HG02678 (cell line): ENCODE data around the gene FURIN.
"Not testable (repeated sequence)": the region's sequence is repeated elsewhere in the genome, so short reads cannot be mapped to it uniquely, and the experiment has no call there.

ENCODE experiments used
- ATAC-seq: cut with Tn5 transposase; IDR thresholded peaks from one replicate; pipeline ENCODE4 v1.9.1; 2021; ENCODE audit warnings: mild to moderate bottlenecking, moderate library complexity; ENCODE audit not compliant: unreplicated experiment

FURIN gene

GRCh38 chr15:90869601-90870353, 1.4 kb downstream of the FURIN start:
- no peak for ATAC-seq

GRCh38 chr15:90870354-90871138, 2.2 kb downstream of the FURIN start:
- no peak for ATAC-seq

DNA sequence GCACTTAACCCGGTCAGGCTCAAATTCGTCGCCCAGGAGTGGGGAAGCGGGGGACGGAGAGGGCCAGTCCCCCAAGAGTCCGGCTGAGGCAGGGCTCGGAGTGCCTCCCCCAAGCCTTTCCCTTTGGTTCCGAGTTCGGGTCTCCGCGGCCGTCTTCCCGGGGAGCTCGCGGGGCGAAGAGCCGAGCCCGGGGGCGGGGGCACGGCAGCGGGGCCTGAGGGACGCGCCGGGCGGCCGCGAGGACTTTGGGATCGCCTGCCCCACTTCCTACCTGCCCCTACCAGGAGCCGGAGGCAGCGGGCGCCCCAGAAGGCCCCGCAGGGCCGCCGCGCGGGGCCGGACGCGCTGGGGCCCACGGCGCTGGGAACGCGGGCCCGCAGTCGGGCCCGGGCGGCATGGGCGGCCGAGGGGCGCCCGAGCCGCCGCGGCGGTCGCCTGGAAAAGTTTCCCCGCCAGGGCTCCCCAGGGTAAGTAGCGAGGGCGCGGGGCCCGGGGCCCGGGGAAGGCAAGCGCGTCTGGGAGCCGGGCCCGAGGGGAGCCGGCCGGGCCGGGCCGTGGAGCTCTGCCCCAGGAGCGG, 2.8 kb downstream of the FURIN start:
- peak; percentile 22 for ATAC-seq

DNA sequence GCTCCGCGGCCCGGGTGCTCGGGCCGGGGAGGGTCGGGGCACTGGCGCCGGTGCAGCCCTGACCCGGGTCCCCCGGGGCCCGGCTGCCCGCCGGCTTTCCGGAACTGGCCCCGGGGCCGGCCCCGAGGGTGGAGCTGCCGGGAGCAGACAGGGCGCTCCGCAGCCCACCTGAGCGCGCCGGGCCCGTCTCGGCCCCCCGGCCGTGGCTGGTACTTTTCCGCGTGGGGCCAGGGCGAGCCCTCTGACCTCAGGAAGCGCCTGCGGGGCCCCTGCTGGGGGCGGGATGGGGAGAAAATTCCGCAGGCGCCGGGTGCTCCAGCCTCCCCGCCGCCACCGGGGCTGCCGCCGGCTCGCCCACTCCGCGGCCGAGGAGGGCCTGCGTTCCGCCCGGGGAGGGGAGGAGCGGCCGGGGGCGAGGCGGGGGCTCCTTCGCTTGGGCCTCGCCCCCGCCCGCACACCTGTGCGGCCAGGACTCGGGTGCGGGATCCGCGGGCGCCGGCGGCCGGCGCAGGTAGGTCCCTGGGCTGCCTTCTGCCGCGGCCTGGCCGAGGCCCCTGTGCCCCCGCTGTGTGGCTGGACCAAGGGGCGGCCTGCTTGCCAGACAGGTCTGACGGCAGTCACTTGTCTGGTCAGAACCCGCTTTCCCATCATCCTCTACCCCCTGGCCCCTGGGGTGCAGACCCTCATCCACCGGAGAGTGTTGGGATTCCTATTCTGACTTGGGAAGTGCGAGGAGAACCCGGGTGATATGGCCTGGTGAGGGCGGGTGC, 3.5 kb downstream of the FURIN start:
- peak; percentile 37 for ATAC-seq

- no peak for ATAC-seq
These were observed 4.2 kb downstream of the FURIN start for GRCh38 chr15:90872486-90873184.

DNA sequence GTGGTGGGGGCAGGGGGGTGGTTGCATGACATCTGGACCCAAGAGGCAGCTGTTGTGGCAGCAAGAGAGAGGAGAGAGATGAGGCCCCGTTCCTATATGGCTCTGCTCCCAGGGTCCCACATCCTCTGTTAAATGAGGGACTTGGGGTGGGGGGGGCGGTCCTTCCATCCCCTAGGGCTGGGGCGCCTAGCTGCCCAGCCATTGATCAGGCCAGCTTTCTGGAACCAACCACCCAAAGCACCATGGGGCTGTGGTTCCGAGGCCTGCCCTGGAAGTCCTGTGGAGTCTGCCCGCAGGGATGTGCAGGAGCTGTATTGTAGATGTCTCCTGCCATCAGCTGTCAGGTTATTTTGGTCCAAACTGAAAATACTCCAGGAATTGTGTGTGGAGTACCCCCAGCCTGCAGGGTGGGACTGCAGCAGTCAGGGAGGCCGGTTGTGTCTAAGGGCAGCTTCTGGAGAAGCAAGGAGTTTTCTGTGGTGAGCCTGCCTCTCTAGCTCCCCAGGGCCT, 5.2 kb downstream of the FURIN start:
- no peak for ATAC-seq

- no peak for ATAC-seq
These were observed 5.7 kb downstream of the FURIN start for GRCh38 chr15:90873998-90874605.

DNA sequence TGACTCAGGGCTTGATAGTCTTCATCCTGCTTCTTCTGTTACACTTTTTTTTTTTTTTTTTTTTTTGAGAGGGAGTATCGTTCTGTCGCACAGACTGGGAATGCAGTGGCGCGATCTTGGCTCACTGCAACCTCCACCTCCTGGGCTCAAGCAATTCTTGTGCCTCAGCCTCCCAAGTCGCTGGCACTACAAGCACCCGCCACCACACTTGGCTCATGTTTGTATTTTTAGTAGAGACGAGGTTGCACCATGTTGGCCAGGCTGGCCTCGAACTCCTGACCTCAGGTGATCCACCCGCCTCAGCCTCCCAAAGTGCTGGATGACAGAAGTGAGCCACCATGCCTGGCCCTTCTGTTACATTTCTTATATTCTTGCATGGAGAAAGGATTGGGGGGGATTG, 6.6 kb downstream of the FURIN start:
- not testable (repeated sequence) for ATAC-seq

- no peak for ATAC-seq
These were observed 7.2 kb downstream of the FURIN start for GRCh38 chr15:90875549-90875981.

DNA sequence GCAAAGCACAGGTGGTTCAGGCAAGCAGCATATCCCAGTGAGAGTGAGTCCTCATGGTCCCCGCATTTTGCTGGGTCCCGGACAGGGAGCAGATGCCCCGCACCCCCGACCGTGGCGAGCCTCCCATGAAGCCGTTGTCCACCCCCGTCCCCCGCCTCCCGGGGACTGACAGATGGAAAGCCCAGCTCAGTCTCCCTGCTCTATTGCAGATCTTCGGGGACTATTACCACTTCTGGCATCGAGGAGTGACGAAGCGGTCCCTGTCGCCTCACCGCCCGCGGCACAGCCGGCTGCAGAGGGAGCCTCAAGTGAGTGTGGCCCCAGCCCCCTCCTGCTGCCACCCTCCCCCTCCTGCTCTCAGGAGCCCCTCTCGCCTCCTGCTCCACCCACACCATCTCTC, 7.7 kb downstream of the FURIN start:
- ATAC-seq, result no peak

- ATAC-seq, result no peak
These were observed 8.3 kb downstream of the FURIN start for GRCh38 chr15:90876512-90877170.

DNA sequence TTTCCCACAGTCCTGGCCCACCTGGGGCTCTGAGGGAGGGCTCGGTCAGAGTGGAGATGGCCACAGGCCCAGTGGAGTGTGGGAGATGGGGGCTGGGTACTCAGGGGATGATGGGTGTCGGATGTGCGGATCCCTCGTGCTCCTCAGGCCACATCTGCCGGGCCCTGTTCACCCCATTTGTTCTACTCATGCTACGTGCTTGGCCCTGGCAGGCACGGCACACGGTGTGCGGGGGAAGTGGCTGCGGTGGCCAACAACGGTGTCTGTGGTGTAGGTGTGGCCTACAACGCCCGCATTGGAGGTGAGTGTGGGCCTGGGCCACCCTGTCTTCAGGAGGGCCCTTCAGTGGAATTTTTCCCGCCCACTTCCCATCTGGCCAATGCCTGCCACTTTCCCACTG, 8.9 kb downstream of the FURIN start:
- no peak for ATAC-seq

- ATAC-seq, result no peak
These were observed 9.6 kb downstream of the FURIN start for GRCh38 chr15:90877996-90878395.

DNA sequence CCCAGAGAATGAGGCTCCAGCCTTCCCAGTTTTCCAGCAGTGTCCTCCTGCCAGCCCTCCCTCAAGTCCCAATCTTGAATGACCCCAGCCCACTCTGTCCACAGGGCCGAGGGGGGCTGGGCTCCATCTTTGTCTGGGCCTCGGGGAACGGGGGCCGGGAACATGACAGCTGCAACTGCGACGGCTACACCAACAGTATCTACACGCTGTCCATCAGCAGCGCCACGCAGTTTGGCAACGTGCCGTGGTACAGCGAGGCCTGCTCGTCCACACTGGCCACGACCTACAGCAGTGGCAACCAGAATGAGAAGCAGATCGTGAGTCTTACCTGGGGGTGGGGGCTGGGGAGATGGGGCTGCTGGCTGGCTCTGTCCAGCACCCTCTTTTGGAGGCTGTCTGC, 10.3 kb downstream of the FURIN start:
- no peak for ATAC-seq

DNA sequence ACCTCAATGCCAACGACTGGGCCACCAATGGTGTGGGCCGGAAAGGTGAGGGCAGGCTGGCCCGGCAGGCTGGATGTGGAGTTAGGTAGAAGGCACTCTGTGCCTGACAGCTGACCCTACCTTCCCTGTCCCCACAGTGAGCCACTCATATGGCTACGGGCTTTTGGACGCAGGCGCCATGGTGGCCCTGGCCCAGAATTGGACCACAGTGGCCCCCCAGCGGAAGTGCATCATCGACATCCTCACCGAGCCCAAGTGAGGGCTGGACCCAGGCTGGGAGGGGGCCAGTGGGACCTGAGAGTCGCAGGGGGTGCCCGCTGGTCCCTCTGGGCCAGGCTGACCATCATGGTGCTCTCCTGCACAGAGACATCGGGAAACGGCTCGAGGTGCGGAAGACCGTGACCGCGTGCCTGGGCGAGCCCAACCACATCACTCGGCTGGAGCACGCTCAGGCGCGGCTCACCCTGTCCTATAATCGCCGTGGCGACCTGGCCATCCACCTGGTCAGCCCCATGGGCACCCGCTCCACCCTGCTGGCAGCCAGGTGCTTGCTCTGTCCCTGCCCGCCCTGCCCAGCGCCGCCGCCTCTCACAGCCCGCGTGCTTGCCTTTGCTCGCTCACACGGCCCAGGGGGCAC, 11.5 kb downstream of the FURIN start:
- ATAC-seq, result no peak

- no peak for ATAC-seq
These were observed 12.2 kb downstream of the FURIN start for GRCh38 chr15:90880381-90881145.

GRCh38 chr15:90881181-90881977, 13.0 kb downstream of the FURIN start:
- no peak for ATAC-seq
